ENCODE measurements around the gene SMOC2. TPM values are rescaled to one million over a fixed set of nuclear protein-coding genes. Genes with fewer than 3 reads are reported as not detected.

Gene SMOC2
- polyA plus RNA-seq, 1 donor (not counting 4 experiments of a cell fraction or from before 2014, with no cell fraction given): 1.1 TPM

DNA sequence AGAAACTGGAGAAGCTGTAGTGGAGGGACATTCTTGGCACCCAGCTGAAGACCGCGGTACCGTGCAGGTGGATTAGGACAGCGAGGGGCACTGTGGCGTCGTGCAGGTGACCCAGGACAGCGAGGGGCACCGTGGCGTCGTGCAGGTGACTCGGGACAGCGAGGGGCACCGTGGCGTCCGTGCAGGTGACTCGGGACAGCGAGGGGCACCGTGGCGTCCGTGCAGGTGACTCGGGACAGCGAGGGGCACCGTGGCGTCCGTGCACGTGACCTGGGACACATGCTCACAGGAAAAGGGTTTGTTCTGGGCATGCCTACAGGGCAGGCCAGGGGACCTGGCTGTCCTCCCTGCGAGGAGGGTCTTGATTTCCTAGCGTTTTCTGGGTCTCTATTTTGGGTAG lies 29.2 kb upstream of the SMOC2 start:
- Histone ChIP-seq H3K9me3 (ENCODE audit: control insufficient read depth, low read depth, low read length) (no peaks in the 10 kb centered on the region), H2AFZ (ENCODE audit: control insufficient read depth, low read length) (no peak overlapping the region), H4K20me1 (ENCODE audit: control insufficient read depth, extremely low read depth, insufficient read depth, low read length) (no peaks in the 10 kb centered on the region), H3K9me1 (ENCODE audit: control insufficient read depth, extremely low read depth, insufficient read depth, low read length) (no peaks in the 10 kb centered on the region), H3K79me2 (ENCODE audit: control insufficient read depth, insufficient read depth, low read length) (no peaks in the 10 kb centered on the region), H3K27me3 (ENCODE audit: control insufficient read depth, extremely low read depth, insufficient read depth, low read length) (no peaks in the 10 kb centered on the region), H3K4me2 (ENCODE audit: control insufficient read depth, extremely low read depth, insufficient read depth, low read depth, low read length) (no peak overlapping the region), H3K4me1 (ENCODE audit: control insufficient read depth, extremely low read depth, insufficient read depth, low read length) (no peaks in the 10 kb centered on the region), H3K36me3 (ENCODE audit: control insufficient read depth in 2 of 2, extremely low read depth in 1 of 2, insufficient read depth in 2 of 2, low read length in 2 of 2) (no peaks in the 10 kb centered on the region), H3K9ac (ENCODE audit: control insufficient read depth, extremely low read depth, insufficient read depth, low read length) (no peak overlapping the region), H3K4me3 (ENCODE audit: control insufficient read depth in 2 of 3, extremely low read depth in 1 of 3, insufficient read depth in 2 of 3, low read depth in 1 of 3, low read length in 3 of 3) (no peak overlapping the region), H3K27ac (ENCODE audit: control insufficient read depth, insufficient read depth, low read length) (no peak overlapping the region)
- FAIRE-seq (no peak), DNase-seq (ENCODE audit: low read depth, low spot score) (no peak)
- dilution Hi-C loops (cut with MboI; ENCODE audit: extremely low pct_ligation_motif_present, low sequenced_read_pairs): no loop called here
- no peak for TF ChIP-seq EZH2 (IDR thresholded peaks at IDR 0.05; ENCODE audit: low read length)
- TF ChIP-seq, protein P1, sequence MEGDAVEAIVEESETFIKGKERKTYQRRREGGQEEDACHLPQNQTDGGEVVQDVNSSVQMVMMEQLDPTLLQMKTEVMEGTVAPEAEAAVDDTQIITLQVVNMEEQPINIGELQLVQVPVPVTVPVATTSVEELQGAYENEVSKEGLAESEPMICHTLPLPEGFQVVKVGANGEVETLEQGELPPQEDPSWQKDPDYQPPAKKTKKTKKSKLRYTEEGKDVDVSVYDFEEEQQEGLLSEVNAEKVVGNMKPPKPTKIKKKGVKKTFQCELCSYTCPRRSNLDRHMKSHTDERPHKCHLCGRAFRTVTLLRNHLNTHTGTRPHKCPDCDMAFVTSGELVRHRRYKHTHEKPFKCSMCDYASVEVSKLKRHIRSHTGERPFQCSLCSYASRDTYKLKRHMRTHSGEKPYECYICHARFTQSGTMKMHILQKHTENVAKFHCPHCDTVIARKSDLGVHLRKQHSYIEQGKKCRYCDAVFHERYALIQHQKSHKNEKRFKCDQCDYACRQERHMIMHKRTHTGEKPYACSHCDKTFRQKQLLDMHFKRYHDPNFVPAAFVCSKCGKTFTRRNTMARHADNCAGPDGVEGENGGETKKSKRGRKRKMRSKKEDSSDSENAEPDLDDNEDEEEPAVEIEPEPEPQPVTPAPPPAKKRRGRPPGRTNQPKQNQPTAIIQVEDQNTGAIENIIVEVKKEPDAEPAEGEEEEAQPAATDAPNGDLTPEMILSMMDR (optimal IDR thresholded peaks at IDR 0.05 in 1 of 3, IDR thresholded peaks at IDR 0.05 in 1 of 3, conservative IDR thresholded peaks at IDR 0.05 in 1 of 3; ENCODE audit: extremely low read depth in 1 of 3, insufficient read depth in 2 of 3, low read length in 3 of 3): no peak

DNA sequence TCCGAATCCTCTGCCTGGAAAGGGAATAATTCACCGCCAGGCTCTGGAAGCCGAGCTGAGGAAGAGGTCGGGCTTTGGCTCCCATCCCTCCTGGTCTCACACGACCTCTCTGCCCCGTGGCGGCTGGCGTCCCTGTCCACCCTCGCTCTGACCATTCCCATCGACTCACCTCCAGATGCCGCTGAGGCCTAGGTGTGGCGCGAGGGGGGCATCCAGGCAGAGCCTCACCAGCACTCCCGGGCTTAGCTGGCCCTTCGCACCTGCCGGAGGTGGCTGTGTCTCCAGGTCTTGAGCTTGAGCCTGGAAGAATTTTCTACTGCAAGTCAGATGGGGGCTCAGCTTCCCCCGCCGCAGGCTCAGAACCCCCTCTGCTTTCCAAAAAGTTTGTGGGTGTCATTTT lies 28.5 kb upstream of the SMOC2 start:
- H3K4me1 ChIP-seq (ENCODE audit: control insufficient read depth, extremely low read depth, insufficient read depth, low read length): no peaks in the 10 kb centered on the region
- H3K27ac ChIP-seq (ENCODE audit: control insufficient read depth, insufficient read depth, low read length): no peak overlapping the region
- dilution Hi-C loops (cut with MboI; ENCODE audit: extremely low pct_ligation_motif_present, low sequenced_read_pairs): no loop called here
- TF ChIP-seq, protein P1 (optimal IDR thresholded peaks at IDR 0.05 in 1 of 3, IDR thresholded peaks at IDR 0.05 in 1 of 3, conservative IDR thresholded peaks at IDR 0.05 in 1 of 3; ENCODE audit: extremely low read depth in 1 of 3, insufficient read depth in 2 of 3, low read length in 3 of 3): no peak
- TF ChIP-seq EZH2 (IDR thresholded peaks at IDR 0.05; ENCODE audit: low read length): no peak
- DNase-seq (ENCODE audit: low read depth, low spot score) (no peak), FAIRE-seq (no peak)
- H3K79me2 ChIP-seq (ENCODE audit: control insufficient read depth, insufficient read depth, low read length): no peaks in the 10 kb centered on the region
- H4K20me1 ChIP-seq (ENCODE audit: control insufficient read depth, extremely low read depth, insufficient read depth, low read length): no peaks in the 10 kb centered on the region
- no peaks in the 10 kb centered on the region for H3K9me3 ChIP-seq (ENCODE audit: control insufficient read depth, low read depth, low read length)
- H3K4me2 ChIP-seq (ENCODE audit: control insufficient read depth, extremely low read depth, insufficient read depth, low read depth, low read length): no peak overlapping the region
- H2AFZ ChIP-seq (ENCODE audit: control insufficient read depth, low read length): no peak overlapping the region
- no peak overlapping the region for H3K4me3 ChIP-seq (ENCODE audit: control insufficient read depth in 2 of 3, extremely low read depth in 1 of 3, insufficient read depth in 2 of 3, low read depth in 1 of 3, low read length in 3 of 3)
- H3K36me3 ChIP-seq (ENCODE audit: control insufficient read depth in 2 of 2, extremely low read depth in 1 of 2, insufficient read depth in 2 of 2, low read length in 2 of 2): no peaks in the 10 kb centered on the region
- no peaks in the 10 kb centered on the region for H3K9me1 ChIP-seq (ENCODE audit: control insufficient read depth, extremely low read depth, insufficient read depth, low read length)
- no peak overlapping the region for H3K9ac ChIP-seq (ENCODE audit: control insufficient read depth, extremely low read depth, insufficient read depth, low read length)
- no peaks in the 10 kb centered on the region for H3K27me3 ChIP-seq (ENCODE audit: control insufficient read depth, extremely low read depth, insufficient read depth, low read length)
